Chondrocyte (in vitro differentiated cells): Measurements from ENCODE around the gene HDGFL2. TPM values are rescaled to one million over a fixed set of nuclear protein-coding genes. Genes with fewer than 3 reads are reported as not detected.

Experiments
- DNase-seq: peaks from one replicate; pipeline ENCODE4 v3.0.0; 2021; ENCODE audit warnings: mixed read lengths, low spot score
- H3K27ac Mint-ChIP-seq: one replicate; pipeline ENCODE4 v1.8.0; 2021; ENCODE audit warnings: mild to moderate bottlenecking, moderate library complexity, mixed read lengths; ENCODE audit not compliant: unreplicated experiment
- H3K27me3 Mint-ChIP-seq: 2 replicates; pipeline ENCODE4 v1.8.0; 2021; ENCODE audit warnings: low read depth, mixed read lengths
- H3K36me3 Mint-ChIP-seq: 2 replicates; pipeline ENCODE4 v1.8.0; 2021; ENCODE audit warnings: low read depth, mixed read lengths
- H3K4me1 Mint-ChIP-seq: 2 replicates; pipeline ENCODE4 v1.8.0; 2021; ENCODE audit warnings: low read depth, mild to moderate bottlenecking, mixed read lengths
- H3K4me3 Mint-ChIP-seq: one replicate; pipeline ENCODE4 v1.8.0; 2021; ENCODE audit warnings: mild to moderate bottlenecking, moderate library complexity, mixed read lengths; ENCODE audit not compliant: unreplicated experiment
- H3K9me3 Mint-ChIP-seq: 2 replicates; pipeline ENCODE4 v1.8.0; 2021; ENCODE audit warnings: low read depth, mixed read lengths
- CTCF ChIP-seq: fragments of 200-600 bp; sonication (generic); IDR thresholded peaks from 2 replicates; pipeline ENCODE4 v1.5.0; 2021; ENCODE audit warnings: antibody characterized with exemption, mild to moderate bottlenecking, moderate library complexity
- total RNA-seq: library from RNA; stranded (reverse); gene quantifications from 3 replicates; pipeline ENCODE4 v1.2.1, GENCODE V29; 2021

The HDGFL2 gene
- total RNA-seq, 1 donor from 2014 or later = 50.0 TPM

GRCh38 chr19:4446704-4447200 lies 25.3 kb upstream of the HDGFL2 start:
- Mint-ChIP-seq H3K36me3 (peaks cover 13% of the 10 kb centered on the region), H3K4me1 (no peaks in the 10 kb centered on the region), H3K27ac (no peak overlapping the region), H3K27me3 (no peaks in the 10 kb centered on the region), H3K4me3 (no peak overlapping the region), H3K9me3 (no peaks in the 10 kb centered on the region)
- TF ChIP-seq CTCF = no peak
- DNase-seq = no peak

GRCh38 chr19:4447327-4448146 lies 24.6 kb upstream of the HDGFL2 start:
- no peak for DNase-seq
- Mint-ChIP-seq H3K4me1 (no peaks in the 10 kb centered on the region), H3K27ac (no peak overlapping the region), H3K4me3 (no peak overlapping the region), H3K36me3 (peaks cover 14% of the 10 kb centered on the region), H3K27me3 (no peaks in the 10 kb centered on the region), H3K9me3 (no peaks in the 10 kb centered on the region)
- no peak for TF ChIP-seq CTCF

- peaks cover 18% of the 10 kb centered on the region for H3K36me3 Mint-ChIP-seq
- DNase-seq = no peak
- no peaks in the 10 kb centered on the region for H3K9me3 Mint-ChIP-seq
Measured at GRCh38 chr19:4448147-4448985, 23.7 kb upstream of the HDGFL2 start.

GRCh38 chr19:4449022-4449638 lies 23.0 kb upstream of the HDGFL2 start:
- no peak for DNase-seq
- no peak for TF ChIP-seq CTCF
- Mint-ChIP-seq H3K4me3 (no peak overlapping the region), H3K27me3 (no peaks in the 10 kb centered on the region), H3K36me3 (peaks cover 18% of the 10 kb centered on the region), H3K27ac (no peak overlapping the region), H3K9me3 (no peaks in the 10 kb centered on the region), H3K4me1 (no peaks in the 10 kb centered on the region)

More at GRCh38 chr19:4448147-4448985, 23.7 kb upstream of the HDGFL2 start:
- TF ChIP-seq CTCF = no peak
- H3K4me1 Mint-ChIP-seq = no peaks in the 10 kb centered on the region
- no peaks in the 10 kb centered on the region for H3K27me3 Mint-ChIP-seq
- H3K4me3 Mint-ChIP-seq = no peak overlapping the region
- no peak overlapping the region for H3K27ac Mint-ChIP-seq

GRCh38 chr19:4449639-4450028 lies 22.5 kb upstream of the HDGFL2 start:
- no peaks in the 10 kb centered on the region for H3K9me3 Mint-ChIP-seq
- no peak overlapping the region for H3K27ac Mint-ChIP-seq
- DNase-seq = no peak
- H3K4me3 Mint-ChIP-seq = no peak overlapping the region
- no peak for TF ChIP-seq CTCF
- no peaks in the 10 kb centered on the region for H3K27me3 Mint-ChIP-seq
- H3K36me3 Mint-ChIP-seq = peaks cover 18% of the 10 kb centered on the region
- peaks cover under 1% of the 10 kb centered on the region for H3K4me1 Mint-ChIP-seq
